GM20431 (cell line): ENCODE results near the gene ALKBH6.
"Not testable (repeated sequence)": the region's sequence is repeated elsewhere in the genome, so short reads cannot be mapped to it uniquely, and the experiment has no call there.

Experiments
- in situ Hi-C: fragments of 300-500 bp; cut with MseI, MboI; formaldehyde crosslinking; loops from one replicate; pipeline ENCODE4 v1.15.0; 2020; ENCODE audit warnings: low sequenced_read_pairs; ENCODE audit not compliant: unreplicated experiment

The ALKBH6 gene

DNA sequence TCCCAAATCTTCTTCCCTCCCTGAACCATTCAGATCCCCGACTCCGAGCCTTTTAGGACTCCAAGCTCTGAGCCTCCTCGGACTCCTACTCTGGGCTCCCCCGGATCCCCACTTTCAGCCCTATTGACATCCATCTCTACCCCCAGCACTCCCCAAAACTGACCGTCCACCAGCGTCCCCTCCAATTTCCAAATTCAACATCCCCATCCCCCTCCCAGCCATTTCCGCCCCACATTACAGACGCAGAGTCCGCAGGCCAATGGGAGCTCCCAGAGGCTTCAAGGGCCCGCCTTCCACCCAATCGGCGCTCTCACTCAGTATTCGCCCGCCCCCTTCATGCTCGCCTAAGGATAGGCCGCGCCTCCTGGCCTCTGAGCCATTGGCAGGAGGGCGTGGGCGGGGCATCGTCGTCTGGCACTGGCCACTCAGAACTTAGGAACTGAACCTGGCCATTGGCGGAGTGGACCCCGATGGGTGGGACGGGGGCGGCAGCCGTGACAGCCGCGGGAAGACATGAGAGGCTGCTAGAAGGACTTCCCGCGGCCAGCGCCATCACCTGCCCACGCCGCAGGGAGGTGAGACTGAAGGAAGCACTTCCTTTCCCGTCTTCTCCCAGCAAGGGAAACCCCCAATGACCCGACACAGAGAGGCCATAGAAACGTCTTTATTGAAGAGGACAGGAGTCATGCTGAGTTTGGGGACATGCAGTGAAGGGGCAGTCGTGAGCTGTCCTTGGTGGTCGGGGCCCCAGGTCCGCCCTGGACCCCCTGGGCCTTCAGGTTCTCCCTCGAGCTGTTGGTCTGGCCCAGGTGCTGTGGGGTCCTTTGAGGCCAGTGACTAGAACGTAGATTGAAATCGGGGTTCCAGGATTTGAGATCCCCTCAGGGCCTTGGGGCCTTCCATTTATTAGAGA, at the start of gene ALKBH6:
Gene ALKBH6, minus strand, starts transcription at position 202 of the 913 bp plus-strand sequence. CDS start 816 bp downstream, outside the sequence.
- in situ Hi-C loops, result no loop called here

DNA sequence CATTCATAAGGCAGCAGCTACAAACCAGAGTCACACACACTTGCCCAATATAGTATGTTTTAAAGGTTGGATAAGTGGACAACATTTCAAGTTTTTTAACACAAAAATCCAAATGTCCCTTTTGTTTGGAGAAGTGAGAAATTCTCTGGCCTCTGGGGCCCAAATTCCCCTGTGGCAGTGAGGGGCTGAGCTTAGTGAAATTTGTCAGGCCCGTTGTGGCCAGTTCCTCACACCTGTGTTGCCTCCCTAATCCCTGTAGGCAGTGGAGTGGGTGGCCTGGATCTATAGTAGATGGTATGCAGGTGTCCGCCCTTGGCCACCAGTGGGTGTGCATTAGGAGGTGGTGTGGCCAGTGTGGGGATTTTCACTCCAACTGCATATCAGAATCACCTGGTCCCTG, 47.4 kb upstream of the ALKBH6 start:
- in situ Hi-C loops, result no loop called here

- in situ Hi-C loops, result no loop called here
Measured at GRCh38 chr19:36060430-36060829, 46.4 kb upstream of the ALKBH6 start.

DNA sequence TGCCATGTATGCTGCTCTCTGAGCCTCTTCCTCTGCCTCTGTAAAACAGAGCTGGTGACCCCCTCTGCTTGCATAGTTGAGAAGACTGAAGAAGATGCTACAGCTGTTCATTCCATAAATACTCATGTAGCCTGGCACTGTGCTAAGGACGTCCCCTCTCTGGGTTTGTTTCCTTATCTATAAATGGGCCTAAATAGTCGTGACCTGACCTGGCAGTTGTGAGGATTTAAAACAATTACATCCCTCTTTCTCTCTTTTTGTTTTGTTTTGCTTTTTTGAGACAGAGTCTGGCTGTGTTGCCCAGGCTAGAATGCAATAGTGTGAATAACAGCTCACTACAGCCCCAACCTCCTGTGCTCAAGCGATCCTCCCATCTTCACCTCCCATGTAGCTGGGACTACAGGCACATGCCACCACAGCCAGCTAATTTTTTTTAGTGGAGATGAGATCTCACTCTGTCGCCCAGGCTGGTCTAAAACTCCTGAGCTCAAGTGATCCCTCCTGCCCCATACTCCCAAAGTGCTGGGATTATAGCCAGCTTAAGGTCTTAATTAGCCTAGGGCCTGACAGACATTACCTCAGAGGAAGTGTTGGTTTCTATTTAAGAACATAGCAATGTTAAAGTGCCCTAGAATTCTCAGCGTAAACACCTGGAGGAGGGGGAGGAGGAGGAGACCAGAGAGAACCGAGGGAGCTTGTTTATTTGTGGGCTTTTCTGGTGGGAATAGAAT, 45.3 kb upstream of the ALKBH6 start:
- in situ Hi-C loops, result no loop called here

GRCh38 chr19:36058481-36059179, 44.6 kb upstream of the ALKBH6 start:
- in situ Hi-C loops, result no loop called here

- in situ Hi-C loops, result no loop called here
Measured at GRCh38 chr19:36054733-36055686, 41.0 kb upstream of the ALKBH6 start, which contains the start of gene WDR62. WDR62 (plus strand) TSS chr19:36054897; CDS start chr19:36054972, 75 bp downstream.

- in situ Hi-C loops, result no loop called here
Measured at GRCh38 chr19:36054119-36054732, 40.2 kb upstream of the ALKBH6 start, which contains the start of gene THAP8. THAP8 (minus strand) TSS chr19:36054285; CDS start chr19:36054217, 68 bp downstream.

GRCh38 chr19:36051637-36052036, 37.6 kb upstream of the ALKBH6 start:
- in situ Hi-C loops, result no loop called here

DNA sequence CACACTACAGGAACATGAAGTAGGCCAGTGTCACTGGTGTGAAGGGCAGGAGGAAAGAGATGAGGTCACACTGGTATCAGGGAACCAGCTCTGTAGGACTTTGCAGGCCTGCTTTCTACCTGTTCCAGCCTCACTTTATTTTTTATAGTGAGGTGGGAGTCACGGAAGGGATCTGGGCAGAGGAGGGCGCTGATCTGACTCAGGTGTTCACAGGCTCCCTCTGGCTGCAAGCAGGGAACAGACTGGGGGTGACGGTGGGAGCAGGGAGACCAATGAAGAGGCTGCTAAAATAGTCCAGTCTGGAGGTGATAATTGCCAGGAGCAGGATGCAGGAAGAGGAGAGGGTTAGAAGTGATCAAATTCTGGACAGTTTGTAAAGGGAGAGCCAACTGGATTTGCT, 37.2 kb upstream of the ALKBH6 start:
- in situ Hi-C loops, result no loop called here

DNA sequence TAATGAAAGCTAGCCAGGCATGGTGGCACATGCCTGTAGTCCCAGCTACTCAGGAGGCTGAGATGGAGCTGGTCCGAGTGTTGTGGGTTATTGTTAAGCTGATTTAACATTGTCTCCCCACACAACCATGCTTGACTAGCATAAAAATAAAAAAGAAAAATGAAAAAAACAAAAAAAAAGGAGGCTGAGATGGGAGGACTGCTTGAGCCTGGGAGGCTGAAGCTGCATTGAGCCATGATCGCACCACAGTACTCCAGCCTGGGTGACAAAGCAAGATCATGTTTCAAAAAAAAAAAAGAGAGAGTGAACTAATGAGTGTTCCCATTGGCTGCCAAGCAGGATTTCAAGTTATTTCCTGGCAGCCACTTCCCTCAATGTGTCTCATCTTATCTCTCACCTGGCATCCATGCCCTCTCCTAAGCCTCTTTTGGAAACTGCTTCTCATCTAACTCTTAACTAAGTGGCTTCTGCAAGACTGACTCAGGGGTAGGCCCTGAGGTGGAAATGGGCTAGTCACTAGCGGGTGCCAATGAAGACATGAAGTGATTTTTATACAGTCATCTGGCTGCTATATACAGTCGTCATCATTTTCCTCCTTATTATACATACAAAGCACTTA, 35.2 kb upstream of the ALKBH6 start:
- in situ Hi-C loops, result no loop called here

GRCh38 chr19:36047835-36048234, 33.8 kb upstream of the ALKBH6 start:
- in situ Hi-C loops, result no loop called here

DNA sequence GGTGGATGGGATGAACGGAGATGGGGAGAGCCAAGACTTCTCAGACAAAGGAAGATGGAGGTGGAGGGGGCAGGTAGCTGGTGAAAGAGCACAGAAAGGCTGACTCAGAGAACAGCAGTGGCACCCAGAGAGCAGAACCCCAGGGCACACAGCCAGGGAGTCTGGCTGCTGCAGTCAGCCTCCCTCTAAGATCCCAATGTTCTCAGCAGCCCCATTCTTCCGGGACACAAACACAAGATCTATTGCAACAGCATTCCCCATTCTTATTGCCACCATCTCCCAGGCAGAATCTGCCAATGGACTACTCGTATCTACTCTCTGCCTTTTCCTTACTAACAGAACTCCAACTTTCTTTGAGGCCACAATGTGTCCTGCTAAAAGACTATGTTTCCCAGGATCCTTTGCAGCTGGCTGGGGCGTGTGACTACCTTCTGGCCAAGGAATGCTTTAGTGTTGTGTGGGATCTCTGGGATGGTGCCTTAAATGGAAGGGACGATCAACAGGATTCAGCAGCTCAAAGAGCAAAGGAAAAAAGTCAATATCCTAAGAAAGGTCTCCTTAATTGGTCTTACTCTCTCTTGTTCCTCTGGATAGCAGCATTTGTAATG, 32.5 kb upstream of the ALKBH6 start:
- in situ Hi-C loops, result no loop called here

DNA sequence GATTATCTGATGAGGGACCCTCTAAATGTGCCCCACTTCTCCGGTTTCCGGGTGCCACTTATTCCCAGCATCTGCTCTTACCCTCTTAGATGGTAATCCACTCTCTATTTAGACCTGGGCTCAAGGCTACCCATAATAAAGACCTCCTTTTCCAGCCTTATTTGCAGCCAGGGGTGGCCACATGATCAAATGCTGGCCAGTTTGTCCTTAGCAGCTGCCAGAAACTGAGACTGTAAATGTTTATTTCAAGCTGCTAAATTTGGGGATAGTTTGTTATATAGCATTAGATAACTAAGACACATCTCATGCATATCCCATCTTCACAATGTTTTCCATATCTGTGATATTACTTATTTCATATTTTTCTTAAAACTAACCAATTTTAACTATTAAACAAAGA, 29.9 kb upstream of the ALKBH6 start:
- in situ Hi-C loops, result no loop called here

DNA sequence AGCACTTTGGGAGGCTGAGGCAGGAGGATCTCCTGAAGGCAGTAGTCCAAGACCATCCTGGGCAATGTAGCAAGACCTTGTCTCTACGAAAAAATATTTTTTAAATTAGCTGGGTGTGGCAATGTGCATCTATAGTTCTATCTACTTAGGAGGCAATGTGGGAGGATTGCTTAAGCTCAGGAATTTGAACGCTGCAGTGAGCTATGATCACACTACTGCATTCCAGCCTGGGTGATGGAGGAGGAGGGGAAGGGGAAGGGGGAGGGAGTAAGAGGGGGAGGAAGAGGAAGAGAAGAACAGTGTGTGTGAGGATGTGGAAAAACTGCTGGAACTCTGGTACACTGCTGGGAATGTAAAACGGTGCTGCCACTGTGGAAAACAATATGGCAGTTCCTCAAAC, 27.8 kb upstream of the ALKBH6 start:
- in situ Hi-C loops, result no loop called here

- in situ Hi-C loops, result not testable (repeated sequence)
Measured at GRCh38 chr19:36041092-36041491, 27.1 kb upstream of the ALKBH6 start.

DNA sequence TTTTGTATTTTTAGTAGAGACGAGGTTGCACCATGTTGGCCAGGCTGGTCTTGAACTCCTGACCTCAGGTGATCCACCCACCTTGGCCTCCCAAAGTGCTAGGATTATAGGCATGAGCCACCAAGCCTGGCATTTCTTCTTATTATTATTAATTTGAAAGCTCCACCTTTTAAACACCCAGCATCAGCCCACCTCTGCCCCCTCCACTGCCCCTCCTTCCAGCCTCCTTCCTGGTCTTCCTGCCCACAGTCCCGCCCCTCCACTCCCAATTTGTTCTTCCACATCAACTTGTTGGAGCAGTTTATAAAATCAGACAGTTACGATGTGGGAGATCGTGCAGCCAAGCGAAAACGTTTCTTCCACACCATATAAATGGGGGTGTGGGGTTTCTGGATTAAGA, 26.5 kb upstream of the ALKBH6 start:
- in situ Hi-C loops, result no loop called here

- in situ Hi-C loops, result no loop called here
Measured at GRCh38 chr19:36032251-36033104, 18.5 kb upstream of the ALKBH6 start, which contains the start of gene CLIP3. CLIP3 (minus strand) TSS chr19:36032873; CDS start chr19:36032357, 516 bp downstream.
